22Rv1 (cell line): ENCODE results near the gene MGME1.
A peak's percentile ranks its signal among the peaks of the same experiment; 100 is the strongest.

Source experiments
- CTCF ChIP-seq: fragments of 450-650 bp; IDR thresholded peaks from 2 replicates; pipeline ENCODE4 v1.5.1; 2017; ENCODE audit warnings: mild to moderate bottlenecking
- ZFX ChIP-seq: fragments of 450-650 bp; IDR thresholded peaks from 2 replicates; pipeline ENCODE4 v1.6.1; 2017; ENCODE audit warnings: antibody characterized with exemption, borderline replicate concordance

- peak; percentile 95 for TF ChIP-seq CTCF
- no peak for TF ChIP-seq ZFX
Measured at GRCh38 chr20:17938871-17939619, 29.8 kb upstream of the MGME1 start.
